ENCODE data around the gene MYO5B. TPM values are rescaled to one million over a fixed set of nuclear protein-coding genes. Genes with fewer than 3 reads are reported as not detected.

The MYO5B gene
- total and polyA plus RNA-seq, 10 of the 15 experiments (the other 5 are each of a cell fraction or from before 2014, with no cell fraction given), result 2.5 to 4.5 (median 3.3) TPM

GRCh38 chr18:50194631-50195532 is at the start of gene MYO5B (continued):
- TF ChIP-seq POLR2AphosphoS2 (IDR thresholded peaks at IDR 0.05; ENCODE audit: low read depth, low read length) (no peak), NFXL1 (IDR thresholded peaks at IDR 0.05; ENCODE audit: borderline replicate concordance) (no peak), RFX5 (IDR thresholded peaks at IDR 0.05; ENCODE audit: low read depth, low read length) (no peak), RUNX3 (IDR thresholded peaks at IDR 0.05; ENCODE audit: low read length) (no peak), ZNF207 (IDR thresholded peaks at IDR 0.05; ENCODE audit: borderline replicate concordance) (no peak), TBL1XR1 (IDR thresholded peaks at IDR 0.05; ENCODE audit: low read depth, low read length) (no peak), NFIC (IDR thresholded peaks at IDR 0.05; ENCODE audit: low read depth, low read length) (no peak), IKZF2 (IDR thresholded peaks at IDR 0.05) (no peak), SMARCA5 (IDR thresholded peaks at IDR 0.05) (peak; percentile 93), E4F1 (IDR thresholded peaks at IDR 0.05; ENCODE audit: borderline replicate concordance, partially characterized antibody) (no peak), ZNF274 (IDR thresholded peaks at IDR 0.05; ENCODE audit: insufficient read depth, insufficient read length) (no peak), RAD21 (IDR thresholded peaks at IDR 0.05; ENCODE audit: insufficient read depth, low read depth, low read length) (peak; percentile 61), MYB (IDR thresholded peaks at IDR 0.05; ENCODE audit: borderline replicate concordance, low read depth, low read length) (no peak), CREB1 (IDR thresholded peaks at IDR 0.05; ENCODE audit: low read depth) (no peak), EGR1 (IDR thresholded peaks at IDR 0.05; ENCODE audit: borderline replicate concordance in 1 of 2, low read depth in 2 of 2, low read length in 2 of 2) (peak in 1 of 2 experiments; percentile 60; a peak in 1 of 3 replicates), NBN (IDR thresholded peaks at IDR 0.05) (no peak), SUZ12 (IDR thresholded peaks at IDR 0.05; ENCODE audit: unreplicated experiment) (no peak), GATAD2B (conservative IDR thresholded peaks at IDR 0.05; ENCODE audit: low read depth) (peak; percentile 96; the same call in 1 of the 2 replicates), MYC (IDR thresholded peaks at IDR 0.05; ENCODE audit: insufficient read depth, insufficient read length, insufficient replicate concordance, low read length, severe bottlenecking) (no peak)
- TF ChIP-seq, protein P1, sequence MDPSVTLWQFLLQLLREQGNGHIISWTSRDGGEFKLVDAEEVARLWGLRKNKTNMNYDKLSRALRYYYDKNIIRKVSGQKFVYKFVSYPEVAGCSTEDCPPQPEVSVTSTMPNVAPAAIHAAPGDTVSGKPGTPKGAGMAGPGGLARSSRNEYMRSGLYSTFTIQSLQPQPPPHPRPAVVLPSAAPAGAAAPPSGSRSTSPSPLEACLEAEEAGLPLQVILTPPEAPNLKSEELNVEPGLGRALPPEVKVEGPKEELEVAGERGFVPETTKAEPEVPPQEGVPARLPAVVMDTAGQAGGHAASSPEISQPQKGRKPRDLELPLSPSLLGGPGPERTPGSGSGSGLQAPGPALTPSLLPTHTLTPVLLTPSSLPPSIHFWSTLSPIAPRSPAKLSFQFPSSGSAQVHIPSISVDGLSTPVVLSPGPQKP (IDR thresholded peaks at IDR 0.05; ENCODE audit: low read depth, low read length), result no peak
- TF ChIP-seq, protein P2, sequence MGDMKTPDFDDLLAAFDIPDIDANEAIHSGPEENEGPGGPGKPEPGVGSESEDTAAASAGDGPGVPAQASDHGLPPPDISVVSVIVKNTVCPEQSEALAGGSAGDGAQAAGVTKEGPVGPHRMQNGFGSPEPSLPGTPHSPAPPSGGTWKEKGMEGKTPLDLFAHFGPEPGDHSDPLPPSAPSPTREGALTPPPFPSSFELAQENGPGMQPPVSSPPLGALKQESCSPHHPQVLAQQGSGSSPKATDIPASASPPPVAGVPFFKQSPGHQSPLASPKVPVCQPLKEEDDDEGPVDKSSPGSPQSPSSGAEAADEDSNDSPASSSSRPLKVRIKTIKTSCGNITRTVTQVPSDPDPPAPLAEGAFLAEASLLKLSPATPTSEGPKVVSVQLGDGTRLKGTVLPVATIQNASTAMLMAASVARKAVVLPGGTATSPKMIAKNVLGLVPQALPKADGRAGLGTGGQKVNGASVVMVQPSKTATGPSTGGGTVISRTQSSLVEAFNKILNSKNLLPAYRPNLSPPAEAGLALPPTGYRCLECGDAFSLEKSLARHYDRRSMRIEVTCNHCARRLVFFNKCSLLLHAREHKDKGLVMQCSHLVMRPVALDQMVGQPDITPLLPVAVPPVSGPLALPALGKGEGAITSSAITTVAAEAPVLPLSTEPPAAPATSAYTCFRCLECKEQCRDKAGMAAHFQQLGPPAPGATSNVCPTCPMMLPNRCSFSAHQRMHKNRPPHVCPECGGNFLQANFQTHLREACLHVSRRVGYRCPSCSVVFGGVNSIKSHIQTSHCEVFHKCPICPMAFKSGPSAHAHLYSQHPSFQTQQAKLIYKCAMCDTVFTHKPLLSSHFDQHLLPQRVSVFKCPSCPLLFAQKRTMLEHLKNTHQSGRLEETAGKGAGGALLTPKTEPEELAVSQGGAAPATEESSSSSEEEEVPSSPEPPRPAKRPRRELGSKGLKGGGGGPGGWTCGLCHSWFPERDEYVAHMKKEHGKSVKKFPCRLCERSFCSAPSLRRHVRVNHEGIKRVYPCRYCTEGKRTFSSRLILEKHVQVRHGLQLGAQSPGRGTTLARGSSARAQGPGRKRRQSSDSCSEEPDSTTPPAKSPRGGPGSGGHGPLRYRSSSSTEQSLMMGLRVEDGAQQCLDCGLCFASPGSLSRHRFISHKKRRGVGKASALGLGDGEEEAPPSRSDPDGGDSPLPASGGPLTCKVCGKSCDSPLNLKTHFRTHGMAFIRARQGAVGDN (IDR thresholded peaks at IDR 0.05), result peak; percentile 78
